Left renal pelvis (tissue), 4 donors: ENCODE data around the gene BCL6B. TPM values are rescaled to one million over a fixed set of nuclear protein-coding genes. Genes with fewer than 3 reads are reported as not detected.
"Not testable (repeated sequence)": the region's sequence is repeated elsewhere in the genome, so short reads cannot be mapped to it uniquely, and the experiment has no call there.

Source experiments
- DNase-seq, 4 donors: peaks; one replicate each; pipeline ENCODE4 v3.0.0-alpha.2; 2013; ENCODE audit warnings: low read depth in 4 of 4, low spot score in 3 of 4
- polyA plus RNA-seq, 4 donors: library from polyadenylated mRNA; unstranded; fragments of 120-200 nt; gene quantifications; one replicate each; pipeline ENCODE4 v1.2.1, GENCODE V29; 2013; ENCODE audit not compliant: insufficient read length in 4 of 4

The BCL6B gene
- polyA plus RNA-seq, 4 donors: 20.0 to 25.0 (median 23.9) TPM

GRCh38 chr17:7050583-7050982, 27.7 kb downstream of the BCL6B start:
- DNase-seq: not testable (repeated sequence)

DNA sequence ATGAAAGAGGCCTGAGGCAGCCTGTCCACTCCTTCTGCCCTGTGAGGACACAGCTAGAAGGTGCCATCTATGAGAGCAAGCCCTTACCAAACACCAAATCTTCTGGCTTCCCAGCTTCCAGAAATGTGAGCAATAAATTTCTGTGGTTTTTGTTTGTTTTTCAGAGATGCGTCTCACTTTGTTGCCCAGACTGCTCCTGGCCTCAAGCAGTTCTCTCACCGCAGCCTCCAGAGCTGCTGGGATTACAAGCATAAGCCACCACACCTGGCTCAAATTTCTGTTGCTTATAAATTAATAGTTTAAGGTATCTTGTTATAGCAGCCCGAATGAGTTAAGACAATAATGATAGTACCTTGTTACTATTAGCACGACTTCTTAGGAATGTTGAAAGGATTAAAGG, 33.5 kb downstream of the BCL6B start:
- DNase-seq: no peak

DNA sequence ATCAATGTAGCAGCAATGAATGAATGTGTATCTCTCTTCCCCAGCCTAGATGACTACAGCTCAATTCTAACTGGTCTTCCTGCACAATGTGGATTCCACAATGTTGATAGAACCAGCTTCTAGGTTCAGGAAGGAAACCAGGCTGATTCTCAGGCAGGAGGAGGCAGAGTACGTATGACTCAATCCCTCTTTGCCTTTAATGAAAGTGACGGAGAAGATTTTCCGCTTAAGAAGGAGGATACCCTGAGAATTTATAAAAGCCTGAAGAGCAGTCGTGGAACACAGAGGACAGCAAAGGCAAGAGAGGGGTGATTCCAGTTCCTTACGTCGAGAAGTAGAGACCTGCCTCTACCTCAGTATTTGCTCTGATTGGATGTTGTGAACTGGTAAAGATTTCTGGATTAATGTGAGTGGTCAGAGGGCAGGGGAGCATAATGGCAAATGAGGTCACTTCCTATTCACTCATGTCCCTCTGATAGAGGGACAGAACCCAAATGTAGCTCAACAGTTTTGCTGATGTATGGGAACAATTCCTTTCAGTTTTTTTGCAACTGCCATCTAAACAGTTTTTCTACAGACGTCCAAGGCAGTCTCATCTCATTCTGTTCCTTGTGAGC, 36.1 kb downstream of the BCL6B start:
- DNase-seq: no peak

DNA sequence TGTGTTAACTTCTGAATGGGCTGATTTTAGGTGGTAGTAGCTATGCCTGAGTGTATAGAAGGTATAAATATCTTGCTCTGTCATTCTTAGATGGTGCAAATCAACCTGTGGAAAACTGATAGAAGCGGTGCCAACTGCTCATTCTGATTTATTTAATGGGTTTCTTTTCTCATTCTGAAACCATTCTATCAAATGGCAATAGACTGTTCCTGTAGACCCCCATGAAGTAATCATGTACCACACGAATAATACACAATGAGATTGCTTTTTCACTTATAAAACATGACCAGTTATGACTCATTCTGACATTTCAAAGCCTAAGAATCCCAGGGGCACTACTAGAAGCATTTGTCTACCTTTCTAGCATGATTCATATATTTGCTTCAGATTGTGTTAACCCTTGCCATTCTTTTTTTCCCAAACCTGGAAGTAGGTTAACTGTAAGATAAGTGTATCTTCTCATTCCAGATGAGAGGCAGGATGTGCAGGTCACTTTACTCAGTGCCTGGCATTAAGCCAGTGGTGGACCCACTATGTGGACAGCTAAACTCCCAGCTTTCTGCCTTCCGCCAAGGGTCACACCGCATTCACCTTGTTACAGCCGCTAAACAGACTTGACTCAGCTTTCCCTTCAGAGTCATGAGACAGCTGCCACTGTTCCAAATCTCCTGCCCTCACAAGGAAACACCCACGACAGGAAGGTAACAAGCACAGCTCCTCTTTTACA, 37.5 kb downstream of the BCL6B start:
- DNase-seq: no peak

- DNase-seq: no peak
These were observed 40.8 kb downstream of the BCL6B start for GRCh38 chr17:7063518-7064094.

- DNase-seq: no peak
These were observed 41.4 kb downstream of the BCL6B start for GRCh38 chr17:7064261-7064660.

DNA sequence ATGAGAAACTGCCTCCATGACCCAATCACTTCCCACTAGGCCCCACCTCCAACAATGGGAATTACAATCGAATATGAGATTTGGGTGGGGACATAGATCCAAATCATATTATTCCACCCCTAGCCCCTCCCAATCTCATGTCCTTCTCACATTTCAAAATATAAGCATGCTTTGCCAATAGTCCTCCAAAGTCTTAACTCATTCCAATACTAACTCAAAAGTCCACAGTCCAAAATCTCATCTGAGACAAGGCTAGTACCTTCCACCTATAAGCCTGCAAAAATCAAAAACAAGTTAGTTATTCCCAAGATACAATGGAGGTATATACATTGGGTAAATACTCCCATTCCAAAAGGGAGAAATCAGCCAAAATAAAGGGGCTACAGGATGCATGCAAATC, 44.3 kb downstream of the BCL6B start:
- DNase-seq: no peak

- no peak for DNase-seq
These were observed 45.4 kb downstream of the BCL6B start for GRCh38 chr17:7068268-7068667.

- DNase-seq: no peak
These were observed 47.9 kb downstream of the BCL6B start for GRCh38 chr17:7070712-7071111.

DNA sequence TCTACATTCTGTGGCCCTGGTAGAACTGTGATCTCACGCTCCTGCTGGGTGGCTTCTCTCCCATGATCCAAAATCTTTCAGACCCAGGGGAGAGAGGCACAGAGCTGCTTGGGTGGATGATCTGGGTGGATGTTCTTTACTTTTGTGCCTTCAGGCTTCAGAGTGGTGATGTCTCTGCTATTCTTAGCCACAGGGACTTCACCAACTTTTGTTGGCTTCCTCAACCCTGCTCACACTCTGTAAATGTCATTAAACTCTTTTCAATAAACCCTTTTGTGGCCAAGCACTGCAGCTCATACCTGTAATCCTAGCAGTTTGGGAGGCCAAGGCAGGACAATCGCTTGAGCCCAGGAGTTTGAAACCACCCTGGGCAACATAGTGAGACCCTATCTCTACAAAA, 49.6 kb downstream of the BCL6B start:
- DNase-seq: no peak

DNA sequence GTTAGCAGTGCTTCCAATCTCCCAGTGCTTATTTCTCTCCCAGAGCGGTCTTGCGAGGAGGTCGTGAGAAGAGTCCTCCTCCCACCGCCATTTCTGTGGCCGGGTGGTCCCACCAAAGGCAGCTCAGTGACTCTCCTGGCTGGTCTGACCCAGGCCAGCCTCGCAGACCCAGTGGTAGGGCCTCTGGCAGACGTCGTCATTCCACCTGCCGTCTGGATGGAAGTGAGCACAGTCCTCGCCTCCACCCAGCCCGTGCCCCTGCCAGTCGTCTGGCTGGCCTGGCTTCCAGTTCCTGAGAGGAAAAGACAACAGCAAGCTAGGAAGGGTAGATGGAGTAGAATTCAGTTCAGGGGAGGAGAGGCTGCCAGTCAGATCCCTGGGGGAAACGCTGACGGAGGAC, 52.1 kb downstream of the BCL6B start:
- no peak for DNase-seq

GRCh38 chr17:7077911-7078546, 55.2 kb downstream of the BCL6B start:
- DNase-seq: no peak

DNA sequence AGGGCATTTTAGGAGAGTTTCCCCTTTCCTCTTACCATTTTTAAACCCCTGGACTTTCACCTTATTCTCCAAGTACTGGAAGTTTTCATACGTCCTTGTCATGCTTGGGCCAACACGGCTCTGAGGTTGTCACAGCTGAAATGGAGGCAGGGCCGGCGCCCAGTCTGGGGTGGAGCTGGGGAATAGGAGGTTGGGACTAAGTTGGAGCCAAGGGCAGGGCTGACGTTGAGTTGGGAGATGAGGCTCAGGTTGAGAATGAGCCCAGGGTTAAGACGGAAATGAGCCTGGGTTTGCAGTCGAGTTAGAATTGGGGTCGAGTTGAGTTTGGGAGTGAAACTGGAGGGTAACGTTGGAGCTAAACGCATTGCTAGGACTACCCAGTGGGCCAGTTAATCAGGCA, 55.9 kb downstream of the BCL6B start:
- no peak for DNase-seq

Other genes starting within 250 kb of the BCL6B start
- gene FBXO39, start 246.8 kb upstream of the BCL6B start, polyA plus RNA-seq: under 1 TPM in 3 of 4 donors, not detected in 1; 0.08 to 0.29 (median 0.20) TPM
- gene TEKT1, start 191.3 kb upstream of the BCL6B start, polyA plus RNA-seq: under 1 TPM in 3 of 4 donors, not detected in 1; 0.34 to 0.67 (median 0.53) TPM
- gene ALOX12, start 27.0 kb upstream of the BCL6B start, polyA plus RNA-seq: 1 to 10 TPM; 1.2 to 3.2 (median 2.1) TPM
- gene RNASEK, start 10.4 kb upstream of the BCL6B start, polyA plus RNA-seq: 100 to 1,000 TPM; 108 to 194 (median 188) TPM
- 1 to 10 TPM; 1.5 to 3.8 (median 3.0) TPM for gene SLC16A13, start 13.0 kb downstream of the BCL6B start, polyA plus RNA-seq
- gene SLC16A11, start 21.0 kb downstream of the BCL6B start, polyA plus RNA-seq: under 1 TPM; 0.37 to 0.93 (median 0.45) TPM
- 1 to 10 TPM in 3 of 4 donors, under 1 TPM in 1; 0.99 to 2.0 (median 1.1) TPM for gene CLEC10A, start 57.2 kb downstream of the BCL6B start, polyA plus RNA-seq
- gene ASGR2, start 91.8 kb downstream of the BCL6B start, polyA plus RNA-seq: 1 to 10 TPM in 3 of 4 donors, under 1 TPM in 1; 0.92 to 2.0 (median 1.7) TPM
- gene ASGR1, start 156.3 kb downstream of the BCL6B start, polyA plus RNA-seq: 1 to 10 TPM; 3.9 to 7.9 (median 5.9) TPM
- 10 to 100 TPM; 25.8 to 50.7 (median 41.7) TPM for gene DLG4, start 196.8 kb downstream of the BCL6B start, polyA plus RNA-seq
- 100 to 1,000 TPM; 318 to 561 (median 453) TPM for gene ACADVL, start 196.9 kb downstream of the BCL6B start, polyA plus RNA-seq
- 10 to 100 TPM; 46.3 to 70.6 (median 51.4) TPM for gene DVL2, start 211.5 kb downstream of the BCL6B start, polyA plus RNA-seq
- 10 to 100 TPM; 39.1 to 62.6 (median 52.5) TPM for gene PHF23, start 216.4 kb downstream of the BCL6B start, polyA plus RNA-seq
- 100 to 1,000 TPM; 327 to 487 (median 427) TPM for gene GABARAP, start 219.4 kb downstream of the BCL6B start, polyA plus RNA-seq
- gene CTDNEP1, start 228.7 kb downstream of the BCL6B start, polyA plus RNA-seq: 100 to 1,000 TPM; 146 to 158 (median 156) TPM
- gene ELP5, start 229.2 kb downstream of the BCL6B start, polyA plus RNA-seq: 10 to 100 TPM; 45.9 to 53.5 (median 48.1) TPM
- 10 to 100 TPM in 3 of 4 donors, 1 to 10 TPM in 1; 1.3 to 58.7 (median 50.8) TPM for gene CLDN7, start 239.4 kb downstream of the BCL6B start, polyA plus RNA-seq